ENCODE measurements around the gene EXOC3L1. TPM values are rescaled to one million over a fixed set of nuclear protein-coding genes. Genes with fewer than 3 reads are reported as not detected.
A peak's percentile ranks its signal among the peaks of the same experiment; 100 is the strongest.

The EXOC3L1 gene
- total and polyA plus RNA-seq, 2 of the 13 experiments (the other 11 are each of a cell fraction or from before 2014, with no cell fraction given): 0.12 TPM; not detected in 1

DNA sequence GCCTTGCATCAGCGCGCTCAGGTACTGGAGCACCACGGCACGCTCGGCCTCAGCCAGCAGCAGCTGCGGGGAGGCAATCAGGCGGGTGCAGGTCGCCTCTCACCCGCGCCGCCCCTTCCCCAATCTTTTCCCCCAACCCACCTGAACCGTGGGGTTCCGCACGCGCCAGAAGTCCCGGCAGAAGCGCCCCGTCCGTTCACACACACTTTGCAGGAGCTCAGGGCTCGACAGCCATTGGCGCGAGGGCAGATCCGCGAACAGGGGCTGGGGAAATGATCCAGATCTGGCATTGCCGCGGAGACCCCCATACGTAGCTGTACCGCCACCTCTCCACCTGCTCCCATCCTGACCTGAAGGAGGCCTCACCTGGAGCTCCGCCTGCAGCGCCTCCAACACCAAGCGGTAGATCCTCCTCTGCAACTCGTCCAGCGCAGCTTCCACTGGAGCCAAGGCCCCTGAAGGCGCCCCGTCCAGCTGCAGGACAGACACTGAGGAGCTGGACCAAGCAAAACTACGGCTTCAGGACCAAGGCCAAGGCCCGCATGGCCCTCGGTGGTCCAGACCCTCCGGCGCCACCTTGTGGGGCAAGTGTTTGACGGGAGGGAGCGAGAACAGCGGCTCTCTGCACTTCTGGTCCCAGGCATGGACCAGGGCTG lies 4.8 kb downstream of the EXOC3L1 start (continued):
- TF ChIP-seq TOE1 (CRISPR knock-in tag; IDR thresholded peaks at IDR 0.05) (0 out of 2 replicates have a peak, but pooled peaks have one; percentile 72), KDM1A (CRISPR knock-in tag; IDR thresholded peaks at IDR 0.05) (peak; percentile 58; the same call in 1 of the 2 replicates), ZBTB8A (CRISPR knock-in tag; IDR thresholded peaks at IDR 0.05; ENCODE audit: borderline replicate concordance, low read depth) (no peak), BRD4 (CRISPR knock-in tag; IDR thresholded peaks at IDR 0.05) (no peak), ZNF644 (CRISPR knock-in tag; IDR thresholded peaks at IDR 0.05; ENCODE audit: low read depth) (peak; percentile 77), ZNF589 (CRISPR knock-in tag; conservative IDR thresholded peaks at IDR 0.05) (peak; percentile 95), RBAK (CRISPR knock-in tag; IDR thresholded peaks at IDR 0.05) (0 out of 2 replicates have a peak, but pooled peaks have one; percentile 59), RFXANK (CRISPR knock-in tag; IDR thresholded peaks at IDR 0.05) (peak; percentile 90; the same call in 1 of the 2 replicates), SNRNP70 (IDR thresholded peaks at IDR 0.05; ENCODE audit: low read depth, low read length) (no peak), ZNF264 (CRISPR knock-in tag; IDR thresholded peaks at IDR 0.05) (peak; percentile 88; the same call in 1 of the 2 replicates), HOMEZ (CRISPR knock-in tag; IDR thresholded peaks at IDR 0.05; ENCODE audit: low read depth) (0 out of 2 replicates have a peak, but pooled peaks have one; percentile 34), ZBED4 (CRISPR knock-in tag; IDR thresholded peaks at IDR 0.05; ENCODE audit: borderline replicate concordance) (peak; percentile 74), ZBTB33 (CRISPR knock-in tag; IDR thresholded peaks at IDR 0.05) (peak; percentile 89), ZNF274 (CRISPR knock-in tag; IDR thresholded peaks at IDR 0.05) (peak; percentile 95), DMAP1 (CRISPR knock-in tag; IDR thresholded peaks at IDR 0.05) (peak; percentile 46; the same call in 1 of the 2 replicates)
- TF ChIP-seq, protein P1, sequence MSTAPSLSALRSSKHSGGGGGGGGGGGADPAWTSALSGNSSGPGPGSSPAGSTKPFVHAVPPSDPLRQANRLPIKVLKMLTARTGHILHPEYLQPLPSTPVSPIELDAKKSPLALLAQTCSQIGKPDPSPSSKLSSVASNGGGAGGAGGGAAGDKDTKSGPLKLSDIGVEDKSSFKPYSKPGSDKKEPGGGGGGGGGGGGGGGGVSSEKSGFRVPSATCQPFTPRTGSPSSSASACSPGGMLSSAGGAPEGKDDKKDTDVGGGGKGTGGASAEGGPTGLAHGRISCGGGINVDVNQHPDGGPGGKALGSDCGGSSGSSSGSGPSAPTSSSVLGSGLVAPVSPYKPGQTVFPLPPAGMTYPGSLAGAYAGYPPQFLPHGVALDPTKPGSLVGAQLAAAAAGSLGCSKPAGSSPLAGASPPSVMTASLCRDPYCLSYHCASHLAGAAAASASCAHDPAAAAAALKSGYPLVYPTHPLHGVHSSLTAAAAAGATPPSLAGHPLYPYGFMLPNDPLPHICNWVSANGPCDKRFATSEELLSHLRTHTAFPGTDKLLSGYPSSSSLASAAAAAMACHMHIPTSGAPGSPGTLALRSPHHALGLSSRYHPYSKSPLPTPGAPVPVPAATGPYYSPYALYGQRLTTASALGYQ (CRISPR knock-in tag; IDR thresholded peaks at IDR 0.05): 0 out of 2 replicates have a peak, but pooled peaks have one; percentile 49
- TF ChIP-seq, protein P2, sequence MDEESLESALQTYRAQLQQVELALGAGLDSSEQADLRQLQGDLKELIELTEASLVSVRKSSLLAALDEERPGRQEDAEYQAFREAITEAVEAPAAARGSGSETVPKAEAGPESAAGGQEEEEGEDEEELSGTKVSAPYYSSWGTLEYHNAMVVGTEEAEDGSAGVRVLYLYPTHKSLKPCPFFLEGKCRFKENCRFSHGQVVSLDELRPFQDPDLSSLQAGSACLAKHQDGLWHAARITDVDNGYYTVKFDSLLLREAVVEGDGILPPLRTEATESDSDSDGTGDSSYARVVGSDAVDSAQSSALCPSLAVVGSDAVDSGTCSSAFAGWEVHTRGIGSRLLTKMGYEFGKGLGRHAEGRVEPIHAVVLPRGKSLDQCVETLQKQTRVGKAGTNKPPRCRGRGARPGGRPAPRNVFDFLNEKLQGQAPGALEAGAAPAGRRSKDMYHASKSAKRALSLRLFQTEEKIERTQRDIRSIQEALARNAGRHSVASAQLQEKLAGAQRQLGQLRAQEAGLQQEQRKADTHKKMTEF (CRISPR knock-in tag; IDR thresholded peaks at IDR 0.05): peak; percentile 74
- TF ChIP-seq, protein P3, sequence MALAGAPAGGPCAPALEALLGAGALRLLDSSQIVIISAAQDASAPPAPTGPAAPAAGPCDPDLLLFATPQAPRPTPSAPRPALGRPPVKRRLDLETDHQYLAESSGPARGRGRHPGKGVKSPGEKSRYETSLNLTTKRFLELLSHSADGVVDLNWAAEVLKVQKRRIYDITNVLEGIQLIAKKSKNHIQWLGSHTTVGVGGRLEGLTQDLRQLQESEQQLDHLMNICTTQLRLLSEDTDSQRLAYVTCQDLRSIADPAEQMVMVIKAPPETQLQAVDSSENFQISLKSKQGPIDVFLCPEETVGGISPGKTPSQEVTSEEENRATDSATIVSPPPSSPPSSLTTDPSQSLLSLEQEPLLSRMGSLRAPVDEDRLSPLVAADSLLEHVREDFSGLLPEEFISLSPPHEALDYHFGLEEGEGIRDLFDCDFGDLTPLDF (CRISPR knock-in tag; IDR thresholded peaks at IDR 0.05): 0 out of 2 replicates have a peak, but pooled peaks have one; percentile 48

All from HepG2 (cell line).